HCT116 (cell line): ENCODE data around the gene PRRT1.

Source experiments
- CBX3 ChIP-seq: IDR thresholded peaks from 2 replicates; pipeline ENCODE4 v1.6.1; 2012; ENCODE audit warnings: low read depth
- EGR1 ChIP-seq: IDR thresholded peaks from 2 replicates; pipeline ENCODE4 v1.6.1; 2012; ENCODE audit warnings: low read depth
- EZH2 ChIP-seq: fragments of 200-600 bp; sonication (generic); IDR thresholded peaks from 2 replicates; pipeline ENCODE4 v1.6.1; 2017; ENCODE audit warnings: antibody characterized with exemption, mixed run types
- JUND ChIP-seq: IDR thresholded peaks from 2 replicates; pipeline ENCODE4 v1.6.1; 2012
- MAX ChIP-seq: IDR thresholded peaks from 2 replicates; pipeline ENCODE4 v1.6.1; 2012
- POLR2A ChIP-seq: IDR thresholded peaks from 2 replicates; pipeline ENCODE4 v1.7.0; 2011; ENCODE audit warnings: borderline replicate concordance; ENCODE audit not compliant: insufficient read depth, insufficient read length; ENCODE audit errors: extremely low read depth
- POLR2AphosphoS5 ChIP-seq: IDR thresholded peaks from 2 replicates; pipeline ENCODE4 v1.6.1; 2011; ENCODE audit warnings: mild to moderate bottlenecking, low read depth, low read length, moderate library complexity
- SP1 ChIP-seq: IDR thresholded peaks from 2 replicates; pipeline ENCODE4 v1.6.1; 2012; ENCODE audit warnings: low read depth
- SRF ChIP-seq: IDR thresholded peaks from 2 replicates; pipeline ENCODE4 v1.6.1; 2012; ENCODE audit warnings: low read depth
- YY1 ChIP-seq: IDR thresholded peaks from 2 replicates; pipeline ENCODE4 v1.6.1; 2011; ENCODE audit warnings: low read length, low read depth, moderate library complexity, mild to moderate bottlenecking; ENCODE audit not compliant: insufficient replicate concordance; ENCODE audit errors: extremely low read depth
- ZBTB33 ChIP-seq: IDR thresholded peaks from 2 replicates; pipeline ENCODE4 v1.6.1; 2011; ENCODE audit warnings: mild to moderate bottlenecking, low read length, moderate library complexity; ENCODE audit not compliant: insufficient replicate concordance; ENCODE audit errors: extremely low read depth
- ZNF274 ChIP-seq: fragments of 200-500 bp; sonication (Bioruptor generic); IDR thresholded peaks from 2 replicates; pipeline ENCODE4 v1.6.1; 2014; ENCODE audit warnings: mild to moderate bottlenecking, low read depth, low read length, inconsistent platforms
- TF ChIP-seq, protein P1 (sequence below), 3 experiments: fragments of 200-600 bp in 1 of 3; sonication (generic) in 1 of 3; IDR thresholded peaks in 2 of 3; conservative IDR thresholded peaks in 1 of 3; 2 replicates each; pipeline ENCODE4 v1.5.1; 2012 to 2017; ENCODE audit warnings: low read depth in 2 of 3, low read length in 2 of 3, antibody characterized with exemption in 1 of 3, borderline replicate concordance in 1 of 3, control low read depth in 1 of 3, mild to moderate bottlenecking in 1 of 3, mixed read lengths in 1 of 3, mixed run types in 1 of 3, moderate library complexity in 1 of 3; ENCODE audit not compliant: insufficient read depth in 1 of 3
- TF ChIP-seq, protein P2 (sequence below): IDR thresholded peaks from 2 replicates; pipeline ENCODE4 v1.6.1; 2012; ENCODE audit warnings: low read depth

DNA sequence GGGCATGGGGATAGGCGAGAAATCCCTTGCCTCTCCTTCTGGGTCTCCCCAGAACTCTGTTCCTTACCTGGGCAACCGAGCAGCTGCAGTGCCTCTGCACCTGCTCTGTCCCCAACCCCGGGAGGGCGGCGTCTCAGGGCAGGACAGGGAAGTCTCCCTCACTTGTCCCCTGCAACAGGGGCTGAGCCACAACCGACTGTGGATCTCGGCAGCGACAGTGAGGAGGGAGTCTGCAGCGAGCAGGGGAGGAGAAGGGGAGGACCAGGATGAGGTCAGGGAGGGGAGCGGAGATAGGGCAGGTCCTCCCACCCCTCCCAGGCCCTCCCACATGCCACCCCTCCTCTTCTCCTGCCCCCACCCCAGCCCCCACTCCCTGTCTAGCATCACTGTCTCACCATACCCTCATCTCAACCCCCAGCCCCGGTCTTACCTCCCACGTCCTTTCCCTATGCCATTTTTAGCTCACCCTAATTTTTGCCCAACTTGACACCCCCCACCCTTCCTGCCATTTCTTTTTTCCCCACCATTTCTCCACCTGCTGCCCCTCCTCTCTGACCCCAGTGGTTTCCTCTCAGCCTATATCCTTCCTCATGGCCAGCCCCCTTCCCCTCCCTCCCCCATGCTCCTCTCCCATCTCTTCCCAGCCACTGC, 42.5 kb downstream of the PRRT1 start, which contains the start of gene TNXB:
- TF ChIP-seq POLR2AphosphoS5, result 0 out of 2 replicates have a peak, but pooled peaks have one; percentile 13
- no peak for TF ChIP-seq POLR2A
- TF ChIP-seq, protein P1, sequence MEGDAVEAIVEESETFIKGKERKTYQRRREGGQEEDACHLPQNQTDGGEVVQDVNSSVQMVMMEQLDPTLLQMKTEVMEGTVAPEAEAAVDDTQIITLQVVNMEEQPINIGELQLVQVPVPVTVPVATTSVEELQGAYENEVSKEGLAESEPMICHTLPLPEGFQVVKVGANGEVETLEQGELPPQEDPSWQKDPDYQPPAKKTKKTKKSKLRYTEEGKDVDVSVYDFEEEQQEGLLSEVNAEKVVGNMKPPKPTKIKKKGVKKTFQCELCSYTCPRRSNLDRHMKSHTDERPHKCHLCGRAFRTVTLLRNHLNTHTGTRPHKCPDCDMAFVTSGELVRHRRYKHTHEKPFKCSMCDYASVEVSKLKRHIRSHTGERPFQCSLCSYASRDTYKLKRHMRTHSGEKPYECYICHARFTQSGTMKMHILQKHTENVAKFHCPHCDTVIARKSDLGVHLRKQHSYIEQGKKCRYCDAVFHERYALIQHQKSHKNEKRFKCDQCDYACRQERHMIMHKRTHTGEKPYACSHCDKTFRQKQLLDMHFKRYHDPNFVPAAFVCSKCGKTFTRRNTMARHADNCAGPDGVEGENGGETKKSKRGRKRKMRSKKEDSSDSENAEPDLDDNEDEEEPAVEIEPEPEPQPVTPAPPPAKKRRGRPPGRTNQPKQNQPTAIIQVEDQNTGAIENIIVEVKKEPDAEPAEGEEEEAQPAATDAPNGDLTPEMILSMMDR (IDR thresholded peaks at IDR 0.05 in 2 of 3, conservative IDR thresholded peaks at IDR 0.05 in 1 of 3; ENCODE audit: borderline replicate concordance in 1 of 3, insufficient read depth in 1 of 3, low read depth in 2 of 3, low read length in 2 of 3), result no peak
- no peak for TF ChIP-seq CBX3
- no peak for TF ChIP-seq SP1
- no peak for TF ChIP-seq EZH2
- no peak for TF ChIP-seq JUND
- TF ChIP-seq, protein P2, sequence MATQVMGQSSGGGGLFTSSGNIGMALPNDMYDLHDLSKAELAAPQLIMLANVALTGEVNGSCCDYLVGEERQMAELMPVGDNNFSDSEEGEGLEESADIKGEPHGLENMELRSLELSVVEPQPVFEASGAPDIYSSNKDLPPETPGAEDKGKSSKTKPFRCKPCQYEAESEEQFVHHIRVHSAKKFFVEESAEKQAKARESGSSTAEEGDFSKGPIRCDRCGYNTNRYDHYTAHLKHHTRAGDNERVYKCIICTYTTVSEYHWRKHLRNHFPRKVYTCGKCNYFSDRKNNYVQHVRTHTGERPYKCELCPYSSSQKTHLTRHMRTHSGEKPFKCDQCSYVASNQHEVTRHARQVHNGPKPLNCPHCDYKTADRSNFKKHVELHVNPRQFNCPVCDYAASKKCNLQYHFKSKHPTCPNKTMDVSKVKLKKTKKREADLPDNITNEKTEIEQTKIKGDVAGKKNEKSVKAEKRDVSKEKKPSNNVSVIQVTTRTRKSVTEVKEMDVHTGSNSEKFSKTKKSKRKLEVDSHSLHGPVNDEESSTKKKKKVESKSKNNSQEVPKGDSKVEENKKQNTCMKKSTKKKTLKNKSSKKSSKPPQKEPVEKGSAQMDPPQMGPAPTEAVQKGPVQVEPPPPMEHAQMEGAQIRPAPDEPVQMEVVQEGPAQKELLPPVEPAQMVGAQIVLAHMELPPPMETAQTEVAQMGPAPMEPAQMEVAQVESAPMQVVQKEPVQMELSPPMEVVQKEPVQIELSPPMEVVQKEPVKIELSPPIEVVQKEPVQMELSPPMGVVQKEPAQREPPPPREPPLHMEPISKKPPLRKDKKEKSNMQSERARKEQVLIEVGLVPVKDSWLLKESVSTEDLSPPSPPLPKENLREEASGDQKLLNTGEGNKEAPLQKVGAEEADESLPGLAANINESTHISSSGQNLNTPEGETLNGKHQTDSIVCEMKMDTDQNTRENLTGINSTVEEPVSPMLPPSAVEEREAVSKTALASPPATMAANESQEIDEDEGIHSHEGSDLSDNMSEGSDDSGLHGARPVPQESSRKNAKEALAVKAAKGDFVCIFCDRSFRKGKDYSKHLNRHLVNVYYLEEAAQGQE, result no peak
- TF ChIP-seq ZNF274, result no peak
- TF ChIP-seq ZBTB33, result no peak
- TF ChIP-seq EGR1, result no peak
- no peak for TF ChIP-seq SRF
- no peak for TF ChIP-seq MAX
- no peak for TF ChIP-seq YY1
